Liver (tissue), 3 donors: ENCODE measurements around the gene TP53TG5.

Experiments used
- EGR1 ChIP-seq, 2 donors: IDR thresholded peaks; 2 replicates each; pipeline ENCODE4 v1.6.1; 2016 to 2018; ENCODE audit warnings: antibody characterized with exemption in 2 of 2, low read depth in 2 of 2
- JUND ChIP-seq, 2 donors: IDR thresholded peaks; 2 replicates each; pipeline ENCODE4 v1.6.1; 2016; ENCODE audit warnings: antibody characterized with exemption in 2 of 2
- RAD21 ChIP-seq, 2 donors: IDR thresholded peaks; 2 replicates each; pipeline ENCODE4 v1.6.1; 2016; ENCODE audit warnings: antibody characterized with exemption in 2 of 2, mild to moderate bottlenecking in 2 of 2
- TAF1 ChIP-seq: conservative IDR thresholded peaks from 2 replicates; pipeline ENCODE4 v1.6.1; 2016; ENCODE audit warnings: antibody characterized with exemption, mild to moderate bottlenecking
- YY1 ChIP-seq: IDR thresholded peaks from 2 replicates; pipeline ENCODE4 v1.6.1; 2016; ENCODE audit warnings: antibody characterized with exemption, mild to moderate bottlenecking
- TF ChIP-seq, protein P1 (sequence below): fragments of 150-350 bp; IDR thresholded peaks from 2 replicates; pipeline ENCODE4 v1.5.1; 2017; ENCODE audit warnings: improper control_type of control experiment, low read depth, low read length; ENCODE audit not compliant: missing input control
- TF ChIP-seq, protein P2 (sequence below): IDR thresholded peaks from 2 replicates; pipeline ENCODE4 v1.6.1; 2016; ENCODE audit warnings: antibody characterized with exemption, mild to moderate bottlenecking
- TF ChIP-seq, protein P3 (sequence below): IDR thresholded peaks from 2 replicates; pipeline ENCODE4 v1.6.1; 2016; ENCODE audit warnings: antibody characterized with exemption
- TF ChIP-seq, protein P4 (sequence below): IDR thresholded peaks from 2 replicates; pipeline ENCODE4 v1.6.1; 2016; ENCODE audit warnings: antibody characterized with exemption
- donor health status: healthy.
- donor health status: healthy.

DNA sequence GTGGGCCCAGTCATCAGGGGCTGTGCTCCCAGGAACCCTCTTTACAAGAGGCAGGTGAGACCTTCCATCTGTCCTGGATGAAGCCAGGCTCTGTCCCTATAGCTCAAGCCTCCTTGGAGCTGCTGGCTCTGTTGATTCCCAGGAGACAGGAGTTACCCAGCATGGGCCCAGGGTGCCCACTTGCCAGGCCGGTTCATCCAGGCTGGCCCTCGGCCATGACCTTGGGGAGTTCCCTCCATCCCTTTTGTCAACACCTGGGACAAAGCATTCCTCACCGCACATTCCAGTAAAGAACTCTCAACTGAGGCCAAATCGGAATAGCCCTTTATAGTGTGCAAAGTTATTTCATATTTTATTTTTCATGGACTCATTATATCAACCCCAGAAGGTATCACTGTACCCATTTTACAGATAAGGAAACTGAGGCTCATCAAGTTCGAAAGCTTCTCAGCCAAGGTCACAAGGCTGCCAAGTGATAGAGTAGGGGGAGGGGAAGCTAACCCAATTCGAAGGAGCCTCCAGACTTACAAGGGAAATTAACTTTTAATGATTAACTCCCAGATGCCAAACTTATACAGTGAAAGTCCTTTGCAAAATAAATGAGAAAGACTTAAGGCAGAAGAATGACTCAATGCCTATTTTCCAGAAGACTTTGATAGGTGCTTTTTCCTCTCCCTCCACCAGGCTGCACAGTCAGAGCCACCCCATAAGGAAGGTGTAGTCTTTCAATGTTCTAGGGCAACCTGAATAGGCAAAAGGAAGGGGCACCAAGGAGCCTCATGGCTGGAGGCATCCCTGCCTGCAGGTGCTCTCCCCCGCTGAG, 48.4 kb downstream of the TP53TG5 start:
- TF ChIP-seq, protein P1, sequence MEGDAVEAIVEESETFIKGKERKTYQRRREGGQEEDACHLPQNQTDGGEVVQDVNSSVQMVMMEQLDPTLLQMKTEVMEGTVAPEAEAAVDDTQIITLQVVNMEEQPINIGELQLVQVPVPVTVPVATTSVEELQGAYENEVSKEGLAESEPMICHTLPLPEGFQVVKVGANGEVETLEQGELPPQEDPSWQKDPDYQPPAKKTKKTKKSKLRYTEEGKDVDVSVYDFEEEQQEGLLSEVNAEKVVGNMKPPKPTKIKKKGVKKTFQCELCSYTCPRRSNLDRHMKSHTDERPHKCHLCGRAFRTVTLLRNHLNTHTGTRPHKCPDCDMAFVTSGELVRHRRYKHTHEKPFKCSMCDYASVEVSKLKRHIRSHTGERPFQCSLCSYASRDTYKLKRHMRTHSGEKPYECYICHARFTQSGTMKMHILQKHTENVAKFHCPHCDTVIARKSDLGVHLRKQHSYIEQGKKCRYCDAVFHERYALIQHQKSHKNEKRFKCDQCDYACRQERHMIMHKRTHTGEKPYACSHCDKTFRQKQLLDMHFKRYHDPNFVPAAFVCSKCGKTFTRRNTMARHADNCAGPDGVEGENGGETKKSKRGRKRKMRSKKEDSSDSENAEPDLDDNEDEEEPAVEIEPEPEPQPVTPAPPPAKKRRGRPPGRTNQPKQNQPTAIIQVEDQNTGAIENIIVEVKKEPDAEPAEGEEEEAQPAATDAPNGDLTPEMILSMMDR = no peak
- TF ChIP-seq, protein P2, sequence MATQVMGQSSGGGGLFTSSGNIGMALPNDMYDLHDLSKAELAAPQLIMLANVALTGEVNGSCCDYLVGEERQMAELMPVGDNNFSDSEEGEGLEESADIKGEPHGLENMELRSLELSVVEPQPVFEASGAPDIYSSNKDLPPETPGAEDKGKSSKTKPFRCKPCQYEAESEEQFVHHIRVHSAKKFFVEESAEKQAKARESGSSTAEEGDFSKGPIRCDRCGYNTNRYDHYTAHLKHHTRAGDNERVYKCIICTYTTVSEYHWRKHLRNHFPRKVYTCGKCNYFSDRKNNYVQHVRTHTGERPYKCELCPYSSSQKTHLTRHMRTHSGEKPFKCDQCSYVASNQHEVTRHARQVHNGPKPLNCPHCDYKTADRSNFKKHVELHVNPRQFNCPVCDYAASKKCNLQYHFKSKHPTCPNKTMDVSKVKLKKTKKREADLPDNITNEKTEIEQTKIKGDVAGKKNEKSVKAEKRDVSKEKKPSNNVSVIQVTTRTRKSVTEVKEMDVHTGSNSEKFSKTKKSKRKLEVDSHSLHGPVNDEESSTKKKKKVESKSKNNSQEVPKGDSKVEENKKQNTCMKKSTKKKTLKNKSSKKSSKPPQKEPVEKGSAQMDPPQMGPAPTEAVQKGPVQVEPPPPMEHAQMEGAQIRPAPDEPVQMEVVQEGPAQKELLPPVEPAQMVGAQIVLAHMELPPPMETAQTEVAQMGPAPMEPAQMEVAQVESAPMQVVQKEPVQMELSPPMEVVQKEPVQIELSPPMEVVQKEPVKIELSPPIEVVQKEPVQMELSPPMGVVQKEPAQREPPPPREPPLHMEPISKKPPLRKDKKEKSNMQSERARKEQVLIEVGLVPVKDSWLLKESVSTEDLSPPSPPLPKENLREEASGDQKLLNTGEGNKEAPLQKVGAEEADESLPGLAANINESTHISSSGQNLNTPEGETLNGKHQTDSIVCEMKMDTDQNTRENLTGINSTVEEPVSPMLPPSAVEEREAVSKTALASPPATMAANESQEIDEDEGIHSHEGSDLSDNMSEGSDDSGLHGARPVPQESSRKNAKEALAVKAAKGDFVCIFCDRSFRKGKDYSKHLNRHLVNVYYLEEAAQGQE = no peak
- TF ChIP-seq, protein P3, sequence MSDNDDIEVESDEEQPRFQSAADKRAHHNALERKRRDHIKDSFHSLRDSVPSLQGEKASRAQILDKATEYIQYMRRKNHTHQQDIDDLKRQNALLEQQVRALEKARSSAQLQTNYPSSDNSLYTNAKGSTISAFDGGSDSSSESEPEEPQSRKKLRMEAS = no peak
- no peak for TF ChIP-seq YY1
- TF ChIP-seq, protein P4, sequence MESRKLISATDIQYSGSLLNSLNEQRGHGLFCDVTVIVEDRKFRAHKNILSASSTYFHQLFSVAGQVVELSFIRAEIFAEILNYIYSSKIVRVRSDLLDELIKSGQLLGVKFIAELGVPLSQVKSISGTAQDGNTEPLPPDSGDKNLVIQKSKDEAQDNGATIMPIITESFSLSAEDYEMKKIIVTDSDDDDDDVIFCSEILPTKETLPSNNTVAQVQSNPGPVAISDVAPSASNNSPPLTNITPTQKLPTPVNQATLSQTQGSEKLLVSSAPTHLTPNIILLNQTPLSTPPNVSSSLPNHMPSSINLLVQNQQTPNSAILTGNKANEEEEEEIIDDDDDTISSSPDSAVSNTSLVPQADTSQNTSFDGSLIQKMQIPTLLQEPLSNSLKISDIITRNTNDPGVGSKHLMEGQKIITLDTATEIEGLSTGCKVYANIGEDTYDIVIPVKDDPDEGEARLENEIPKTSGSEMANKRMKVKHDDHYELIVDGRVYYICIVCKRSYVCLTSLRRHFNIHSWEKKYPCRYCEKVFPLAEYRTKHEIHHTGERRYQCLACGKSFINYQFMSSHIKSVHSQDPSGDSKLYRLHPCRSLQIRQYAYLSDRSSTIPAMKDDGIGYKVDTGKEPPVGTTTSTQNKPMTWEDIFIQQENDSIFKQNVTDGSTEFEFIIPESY = no peak
- TF ChIP-seq RAD21 (IDR thresholded peaks at IDR 0.05) = peak in 1 of 2 donors; percentile 9
- no peak for TF ChIP-seq EGR1 (IDR thresholded peaks at IDR 0.05; ENCODE audit: low read depth in 2 of 2)
- no peak for TF ChIP-seq JUND (IDR thresholded peaks at IDR 0.05)
- TF ChIP-seq TAF1 = no peak
